Mucosa of stomach (tissue), 1 donor: ENCODE measurements around the gene RAMACL.

ENCODE experiments used
- H3K27me3 ChIP-seq: one replicate; pipeline ENCODE4 v1.7.0; 2013; ENCODE audit warnings: mild to moderate bottlenecking, low read length; ENCODE audit not compliant: control insufficient read depth, insufficient read depth
- H3K36me3 ChIP-seq: one replicate; pipeline ENCODE4 v1.7.0; 2013; ENCODE audit warnings: low read length; ENCODE audit not compliant: control insufficient read depth, insufficient read depth
- H3K4me1 ChIP-seq: one replicate; pipeline ENCODE4 v1.7.0; 2013; ENCODE audit warnings: mild to moderate bottlenecking, low read length; ENCODE audit not compliant: control insufficient read depth, insufficient read depth
- H3K4me3 ChIP-seq: one replicate; pipeline ENCODE4 v1.7.0; 2013; ENCODE audit warnings: low read length
- H3K9ac ChIP-seq: one replicate; pipeline ENCODE4 v1.7.0; 2013; ENCODE audit warnings: mild to moderate bottlenecking, low read length, moderate library complexity
- H3K9me3 ChIP-seq: one replicate; pipeline ENCODE4 v1.7.0; 2013; ENCODE audit warnings: mild to moderate bottlenecking, low read length, moderate library complexity; ENCODE audit not compliant: control insufficient read depth
- donor health status: Pancreatic carcinoma.

Gene RAMACL

DNA sequence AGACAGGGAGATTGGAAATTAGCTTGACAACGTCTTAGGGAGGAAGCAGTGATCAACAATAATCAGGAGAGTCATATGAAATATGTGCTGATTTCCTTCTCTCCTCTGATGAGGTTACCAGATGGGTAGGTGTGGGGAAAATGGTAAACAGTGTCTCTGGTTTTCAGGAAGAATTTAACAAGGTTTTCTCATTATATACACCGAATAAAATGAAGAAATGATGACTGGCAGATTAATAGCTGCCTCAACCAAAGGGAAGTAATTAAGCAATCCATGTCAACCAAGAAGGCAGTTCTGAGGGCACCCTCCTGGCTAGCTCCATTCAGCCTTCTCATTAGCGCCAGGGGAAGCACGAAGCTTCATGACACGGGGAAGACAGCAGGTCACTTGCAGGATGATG is 12.7 kb upstream of the RAMACL start:
- Histone ChIP-seq H3K4me1 (no peaks in the 10 kb centered on the region), H3K9me3 (no peaks in the 10 kb centered on the region), H3K4me3 (no peak overlapping the region), H3K36me3 (no peaks in the 10 kb centered on the region), H3K27me3 (no peaks in the 10 kb centered on the region), H3K9ac (no peak overlapping the region)

- Histone ChIP-seq H3K9me3 (no peaks in the 10 kb centered on the region), H3K4me3 (no peak overlapping the region), H3K9ac (no peak overlapping the region), H3K4me1 (no peaks in the 10 kb centered on the region), H3K27me3 (no peaks in the 10 kb centered on the region), H3K36me3 (no peaks in the 10 kb centered on the region)
These were observed 12.1 kb upstream of the RAMACL start for GRCh38 chr6:166598441-166599138.

- Histone ChIP-seq H3K27me3 (no peaks in the 10 kb centered on the region), H3K4me1 (no peaks in the 10 kb centered on the region)
These were observed 11.4 kb upstream of the RAMACL start for GRCh38 chr6:166597711-166598440.

DNA sequence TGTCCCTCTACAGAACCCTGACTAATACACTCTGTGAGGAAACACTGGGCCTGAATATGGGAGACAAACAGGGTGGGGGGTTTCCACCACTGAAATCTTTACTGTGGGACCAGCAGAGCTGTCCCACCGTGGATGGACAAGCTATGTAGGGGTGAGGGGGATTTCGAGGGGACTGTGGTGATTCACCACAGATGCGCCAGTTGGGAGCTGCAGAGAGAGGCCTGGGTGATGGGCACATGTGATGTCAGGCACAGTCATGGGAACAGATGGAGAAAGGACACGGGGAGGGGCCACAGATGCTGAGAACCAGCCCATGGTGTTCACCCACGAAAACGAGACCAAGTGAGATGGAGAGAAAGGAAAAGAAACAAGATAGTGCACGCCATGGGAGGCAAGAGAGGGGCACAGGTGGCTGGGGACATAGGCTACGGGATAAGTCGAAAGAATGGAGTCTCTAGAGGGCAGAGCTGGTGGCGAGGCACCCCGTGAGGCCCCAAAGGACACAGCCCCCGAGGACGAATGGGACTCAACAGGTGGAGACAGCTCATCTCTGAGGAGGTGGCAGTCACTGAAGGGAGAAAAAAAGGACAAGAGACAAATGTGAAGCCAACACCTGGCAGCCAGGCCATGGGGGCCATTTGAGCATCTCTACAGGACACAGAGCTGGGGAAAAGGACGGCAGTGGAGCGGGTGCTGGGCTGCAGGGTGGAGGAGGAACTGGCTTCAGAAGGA is 10.5 kb upstream of the RAMACL start:
- Histone ChIP-seq H3K27me3 (no peaks in the 10 kb centered on the region), H3K4me3 (no peak overlapping the region), H3K36me3 (no peaks in the 10 kb centered on the region), H3K9ac (no peak overlapping the region), H3K4me1 (no peaks in the 10 kb centered on the region), H3K9me3 (no peaks in the 10 kb centered on the region)

More at GRCh38 chr6:166597711-166598440, 11.4 kb upstream of the RAMACL start:
- Histone ChIP-seq H3K4me3 (no peak overlapping the region), H3K9me3 (no peaks in the 10 kb centered on the region), H3K9ac (no peak overlapping the region), H3K36me3 (no peaks in the 10 kb centered on the region)

DNA sequence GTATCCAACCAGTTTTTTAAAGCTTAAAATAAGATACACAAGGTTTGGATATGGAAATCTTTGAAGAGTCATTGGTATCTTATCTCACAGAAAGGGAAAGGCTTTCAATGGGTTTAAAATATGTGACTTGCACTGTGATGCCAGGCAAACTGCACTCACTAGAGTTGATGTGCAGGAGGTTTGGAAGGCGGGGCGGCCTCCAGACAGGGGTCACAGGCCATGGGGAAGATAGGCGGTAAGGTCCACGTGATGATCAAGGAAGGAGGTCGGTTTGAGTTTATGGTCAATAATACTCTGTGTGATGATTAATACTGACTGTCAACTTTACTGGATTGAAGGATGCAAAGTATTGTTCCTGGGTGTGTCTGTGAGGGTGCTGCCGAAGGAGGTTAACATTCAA is 9.5 kb upstream of the RAMACL start:
- Histone ChIP-seq H3K27me3 (no peaks in the 10 kb centered on the region), H3K4me1 (no peaks in the 10 kb centered on the region), H3K4me3 (no peak overlapping the region), H3K9me3 (no peaks in the 10 kb centered on the region), H3K36me3 (no peaks in the 10 kb centered on the region), H3K9ac (no peak overlapping the region)

DNA sequence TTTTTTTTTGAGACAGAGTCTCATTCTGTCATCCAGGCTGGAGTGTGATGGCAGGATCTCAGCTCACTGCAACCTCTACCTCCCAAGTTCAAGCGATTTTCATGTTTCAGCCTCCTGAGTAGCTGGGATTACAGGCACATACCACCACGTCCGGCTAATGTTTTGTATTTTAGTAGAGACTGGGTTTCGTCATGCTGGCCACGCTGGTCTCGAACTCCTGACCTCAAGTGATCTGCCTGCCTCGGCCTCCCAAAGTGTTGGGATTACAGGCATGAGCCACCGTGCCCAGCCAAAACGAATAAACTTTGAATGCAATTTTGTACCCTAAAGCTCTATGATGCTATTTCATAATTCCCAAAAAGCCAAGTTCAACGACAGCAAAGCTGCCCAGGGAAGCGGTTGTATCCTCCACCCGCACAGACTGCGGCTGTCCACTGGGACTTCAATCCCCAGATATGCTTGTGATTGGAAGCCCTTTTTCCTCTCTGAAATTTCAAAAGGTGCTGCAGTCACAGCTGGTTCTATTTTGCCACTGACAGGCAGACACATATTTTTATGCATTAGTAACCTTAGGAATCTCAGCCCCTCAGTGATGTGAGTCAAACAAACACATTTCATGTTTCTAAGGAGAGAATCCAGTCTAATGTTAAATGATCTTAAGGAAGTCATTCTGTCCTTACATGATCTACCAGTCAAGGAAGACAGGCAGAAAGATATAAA is 8.7 kb upstream of the RAMACL start:
- Histone ChIP-seq H3K9ac (no peak overlapping the region), H3K9me3 (no peaks in the 10 kb centered on the region), H3K27me3 (no peaks in the 10 kb centered on the region), H3K36me3 (no peaks in the 10 kb centered on the region), H3K4me3 (no peak overlapping the region), H3K4me1 (no peaks in the 10 kb centered on the region)

- Histone ChIP-seq H3K36me3 (no peaks in the 10 kb centered on the region), H3K4me3 (no peak overlapping the region), H3K9me3 (no peaks in the 10 kb centered on the region), H3K27me3 (no peaks in the 10 kb centered on the region), H3K9ac (no peak overlapping the region), H3K4me1 (no peaks in the 10 kb centered on the region)
These were observed 6.3 kb upstream of the RAMACL start for GRCh38 chr6:166592821-166593220.

GRCh38 chr6:166591961-166592520 is 5.6 kb upstream of the RAMACL start:
- H3K4me3 ChIP-seq: no peak overlapping the region
- no peaks in the 10 kb centered on the region for H3K9me3 ChIP-seq
- no peak overlapping the region for H3K9ac ChIP-seq
- H3K36me3 ChIP-seq: no peaks in the 10 kb centered on the region
- no peaks in the 10 kb centered on the region for H3K4me1 ChIP-seq
- no peaks in the 10 kb centered on the region for H3K27me3 ChIP-seq

- no peak overlapping the region for H3K9ac ChIP-seq
- H3K27me3 ChIP-seq: no peaks in the 10 kb centered on the region
- H3K9me3 ChIP-seq: no peaks in the 10 kb centered on the region
- no peak overlapping the region for H3K4me3 ChIP-seq
- no peaks in the 10 kb centered on the region for H3K36me3 ChIP-seq
- H3K4me1 ChIP-seq: no peaks in the 10 kb centered on the region
These were observed 4.5 kb upstream of the RAMACL start for GRCh38 chr6:166591026-166591425.

DNA sequence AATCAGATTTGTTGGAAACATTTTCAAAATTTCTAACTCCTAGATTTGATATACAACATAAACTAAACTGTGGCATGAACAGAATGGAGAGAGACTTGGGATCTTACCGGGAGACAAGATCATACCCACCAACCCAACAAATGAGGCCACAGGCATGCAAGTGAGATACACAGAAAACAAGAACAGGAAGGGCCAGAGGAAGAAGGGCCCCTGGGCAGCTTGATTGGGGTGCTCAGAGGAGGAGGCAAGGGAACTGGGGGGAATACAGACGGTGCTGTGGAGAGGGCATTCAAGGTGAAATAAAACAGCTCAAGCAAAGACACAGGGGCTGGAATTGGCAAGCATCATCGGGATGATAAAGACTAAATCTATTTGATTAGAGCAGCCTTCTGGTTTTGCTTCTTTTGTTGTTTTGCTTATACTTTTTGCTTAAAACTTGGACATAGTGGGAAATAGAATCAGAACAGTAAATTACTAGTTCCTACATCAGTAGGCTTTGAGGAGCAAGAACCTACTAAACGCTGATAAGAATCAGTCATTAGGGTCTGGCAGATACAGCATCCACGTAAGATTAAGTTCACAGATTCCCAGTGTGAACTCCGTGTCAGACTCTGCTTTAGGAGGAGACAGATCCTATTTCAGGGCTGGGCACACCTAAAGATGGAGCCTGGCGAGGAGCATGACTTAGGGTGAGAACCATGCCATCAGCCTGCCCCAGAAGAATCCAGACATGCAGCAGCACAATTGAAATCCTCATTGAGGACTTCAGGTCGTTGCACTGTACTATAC is 3.5 kb upstream of the RAMACL start:
- Histone ChIP-seq H3K4me3 (no peak overlapping the region), H3K9me3 (no peaks in the 10 kb centered on the region), H3K36me3 (no peaks in the 10 kb centered on the region), H3K4me1 (no peaks in the 10 kb centered on the region), H3K27me3 (no peaks in the 10 kb centered on the region), H3K9ac (no peak overlapping the region)

- H3K9me3 ChIP-seq: no peaks in the 10 kb centered on the region
- H3K27me3 ChIP-seq: no peaks in the 10 kb centered on the region
- H3K4me1 ChIP-seq: no peaks in the 10 kb centered on the region
These were observed 2.9 kb upstream of the RAMACL start for GRCh38 chr6:166589337-166589731.

More at GRCh38 chr6:166589337-166589731, 2.9 kb upstream of the RAMACL start:
- H3K4me3 ChIP-seq: no peak overlapping the region
- H3K36me3 ChIP-seq: no peaks in the 10 kb centered on the region
- no peak overlapping the region for H3K9ac ChIP-seq
